A549 (cell line): ENCODE results near the gene NEK1. TPM values are rescaled to one million over a fixed set of nuclear protein-coding genes. Genes with fewer than 3 reads are reported as not detected.

Source experiments
- ATAC-seq, 2 experiments: fragments of 200-7000 bp in 1 of 2; fragments of >200 bp in 1 of 2; cut with Nextera tagmentation in 1 of 2; cut with Tn5 transposase in 1 of 2; 3 replicates each; pipeline versions ENCODE4 v1.8.0 to v1.9.1; 2018 to 2020; ENCODE audit warnings: mild to moderate bottlenecking in 1 of 2, moderate library complexity in 1 of 2
- CTCF ChIA-PET: fragments of 300-600 bp; sonication (Branson Sonifier 250); formaldehyde crosslinking; extraction: SDS; loops from one replicate; lab custom pipeline; 2021; ENCODE audit warnings: antibody characterized with exemption, inconsistent platforms; lab: Yijun Ruan, JAX
- POLR2A ChIA-PET: fragments of 350-600 bp; formaldehyde crosslinking; extraction: SDS; loops from one replicate; lab custom pipeline; 2021; ENCODE audit warnings: antibody characterized with exemption, inconsistent platforms; lab: Yijun Ruan, JAX
- DNase-seq, 2 experiments: peaks; one replicate each; pipeline versions ENCODE4 v3.0.0 to v3.0.0-alpha.2; 2011 to 2016; ENCODE audit warnings: low read depth in 1 of 2, low spot score in 1 of 2
- FAIRE-seq: peaks from 2 replicates; lab custom pipeline; 2011; peaks lifted over from hg19 to GRCh38; lab: Jason Lieb, UNC
- H3K27ac ChIP-seq, 2 experiments: fragments of >200 bp; sonication (Bioruptor Twin); formaldehyde crosslinking; 3 replicates each; pipeline ENCODE4 v1.5.1; 2016 to 2017
- H3K4me1 ChIP-seq: fragments of >200 bp; sonication (Bioruptor Twin); formaldehyde crosslinking; 3 replicates; pipeline ENCODE4 v1.6.1; 2016
- H3K4me2 ChIP-seq: fragments of >200 bp; sonication (Bioruptor Twin); formaldehyde crosslinking; 3 replicates; pipeline ENCODE4 v1.6.1; 2016
- H3K4me3 ChIP-seq: fragments of >200 bp; sonication (Bioruptor Twin); formaldehyde crosslinking; 3 replicates; pipeline ENCODE4 v1.5.1; 2016
- H3K9me3 ChIP-seq: fragments of >200 bp; sonication (Bioruptor Twin); formaldehyde crosslinking; 3 replicates; pipeline ENCODE4 v1.6.1; 2016
- ATOH8 ChIP-seq: fragments of 250-450 bp; sonication (Bioruptor Pico); IDR thresholded peaks from 2 replicates; pipeline ENCODE4 v1.5.0; 2020; ENCODE audit warnings: low read depth, mild to moderate bottlenecking, moderate library complexity
- CBX2 ChIP-seq: fragments of 200-600 bp; sonication (generic); IDR thresholded peaks from 2 replicates; pipeline ENCODE4 v1.6.1; 2016; ENCODE audit warnings: low read depth, mild to moderate bottlenecking, borderline replicate concordance
- CEBPB ChIP-seq, 2 experiments: fragments of >200 bp in 1 of 2; sonication (Bioruptor Twin) in 1 of 2; formaldehyde crosslinking in 1 of 2; IDR thresholded peaks; 2 replicates each; pipeline ENCODE4 v1.6.1; 2012 to 2016
- EHF ChIP-seq: fragments of 250-450 bp; sonication (Bioruptor Pico); IDR thresholded peaks from 2 replicates; pipeline ENCODE4 v1.5.0; 2020; ENCODE audit warnings: mild to moderate bottlenecking
- EHMT2 ChIP-seq: fragments of 200-600 bp; sonication (generic); IDR thresholded peaks from 2 replicates; pipeline ENCODE4 v1.6.1; 2016; ENCODE audit warnings: antibody characterized with exemption, low read depth, mild to moderate bottlenecking, moderate library complexity
- FOSB ChIP-seq: fragments of 250-450 bp; sonication (Bioruptor Pico); IDR thresholded peaks from 2 replicates; pipeline ENCODE4 v1.5.0; 2020; ENCODE audit warnings: mild to moderate bottlenecking, moderate library complexity
- FOSL2 ChIP-seq, 2 experiments: fragments of 450-650 bp in 1 of 2; fragments of >200 bp in 1 of 2; sonication (Bioruptor Twin) in 1 of 2; formaldehyde crosslinking; IDR thresholded peaks; 2 replicates each; pipeline versions ENCODE4 v1.5.0 to v1.6.1; 2016 to 2020; ENCODE audit warnings: mild to moderate bottlenecking in 1 of 2, moderate library complexity in 1 of 2
- GATA3 ChIP-seq: IDR thresholded peaks from 2 replicates; pipeline ENCODE4 v1.6.1; 2012; ENCODE audit warnings: borderline replicate concordance
- JUN ChIP-seq, 2 experiments: fragments of >200 bp; sonication (Bioruptor Twin); formaldehyde crosslinking; IDR thresholded peaks; 2 replicates in 1 of 2; 3 replicates in 1 of 2; pipeline ENCODE4 v1.6.1; 2016 to 2017
- KDM1A ChIP-seq: fragments of 200-600 bp; sonication (generic); IDR thresholded peaks from 2 replicates; pipeline ENCODE4 v1.6.1; 2016; ENCODE audit warnings: low read depth, mild to moderate bottlenecking
- KDM5A ChIP-seq: fragments of 200-600 bp; sonication (generic); IDR thresholded peaks from 2 replicates; pipeline ENCODE4 v1.6.1; 2016; ENCODE audit warnings: antibody characterized with exemption, mild to moderate bottlenecking
- NR3C1 ChIP-seq: fragments of >200 bp; sonication (Bioruptor Twin); formaldehyde crosslinking; IDR thresholded peaks from 3 replicates; pipeline ENCODE4 v1.6.1; 2017
- PHF8 ChIP-seq: fragments of 200-600 bp; sonication (generic); IDR thresholded peaks from 2 replicates; pipeline ENCODE4 v1.6.1; 2016; ENCODE audit warnings: low read depth, mild to moderate bottlenecking, antibody characterized with exemption, moderate library complexity, borderline replicate concordance
- RCOR1 ChIP-seq: fragments of 150-350 bp; IDR thresholded peaks from 2 replicates; pipeline ENCODE4 v1.6.1; 2014; ENCODE audit warnings: antibody characterized with exemption, low read length, low read depth
- RNF2 ChIP-seq: fragments of 200-600 bp; sonication (generic); IDR thresholded peaks from 2 replicates; pipeline ENCODE4 v1.6.1; 2016; ENCODE audit warnings: low read depth, mild to moderate bottlenecking, antibody characterized with exemption, moderate library complexity, borderline replicate concordance
- SMC3 ChIP-seq: fragments of >200 bp; sonication (Bioruptor Twin); formaldehyde crosslinking; IDR thresholded peaks from 3 replicates; pipeline ENCODE4 v1.6.1; 2018; ENCODE audit warnings: inconsistent platforms
- SREBF2 ChIP-seq: fragments of 450-650 bp; IDR thresholded peaks from 2 replicates; pipeline ENCODE4 v1.6.1; 2014; ENCODE audit warnings: mild to moderate bottlenecking, moderate library complexity
- TFCP2L1 ChIP-seq: fragments of 250-450 bp; sonication (Bioruptor Pico); IDR thresholded peaks from 2 replicates; pipeline ENCODE4 v1.5.0; 2021; ENCODE audit warnings: mild to moderate bottlenecking
- WGBS: methylation state at CpG from one replicate; pipeline ENCODE4 v1.1.6; 2017; ENCODE audit errors: missing lambda C conversion rate; 5-methylcytosine and 5-hydroxymethylcytosine counted together
- polyA plus RNA-seq, 4 experiments: library from polyadenylated mRNA; depleted of rRNA in 3 of 4; stranded (reverse); fragments of >200 nt; fragmentation: RNase III in 1 of 4; extraction: RNeasy Plus Mini Kit Qiagen cat#74134 plus additional on column Dnase treatment in 1 of 4; gene quantifications; 2 replicates in 3 of 4; 3 replicates in 1 of 4; pipeline ENCODE4 v1.2.3, GENCODE V29; 2011 to 2017
- TF ChIP-seq, protein P1 (sequence below): fragments of >200 bp; sonication (Bioruptor Twin); formaldehyde crosslinking; IDR thresholded peaks from 3 replicates; pipeline ENCODE4 v1.5.1; 2016
- TF ChIP-seq, protein P2 (sequence below): fragments of >200 bp; sonication (Bioruptor Twin); formaldehyde crosslinking; IDR thresholded peaks from 3 replicates; pipeline ENCODE4 v1.6.1; 2016
- TF ChIP-seq, protein P3 (sequence below): IDR thresholded peaks from 2 replicates; pipeline ENCODE4 v1.6.1; 2012

NEK1 gene
- polyA plus RNA-seq, 2 of the 4 experiments (the other 2 are of a cell fraction) = 3.2 to 5.8 TPM

- Histone ChIP-seq H3K4me3 (peak overlapping the region; percentile 78; the same call in 1 of the 3 replicates), H3K9me3 (no peaks in the 10 kb centered on the region), H3K27ac (no peak overlapping the region), H3K4me2 (peak overlapping the region; percentile 83), H3K4me1 (peaks cover 12% of the 10 kb centered on the region; the same call in 1 of the 3 replicates)
- ATAC-seq = no peak
- ChIA-PET CTCF (no interaction called here), POLR2A (no interaction called here)
- FAIRE-seq = no peak
- DNase-seq = no peak
- TF ChIP-seq, protein P1, sequence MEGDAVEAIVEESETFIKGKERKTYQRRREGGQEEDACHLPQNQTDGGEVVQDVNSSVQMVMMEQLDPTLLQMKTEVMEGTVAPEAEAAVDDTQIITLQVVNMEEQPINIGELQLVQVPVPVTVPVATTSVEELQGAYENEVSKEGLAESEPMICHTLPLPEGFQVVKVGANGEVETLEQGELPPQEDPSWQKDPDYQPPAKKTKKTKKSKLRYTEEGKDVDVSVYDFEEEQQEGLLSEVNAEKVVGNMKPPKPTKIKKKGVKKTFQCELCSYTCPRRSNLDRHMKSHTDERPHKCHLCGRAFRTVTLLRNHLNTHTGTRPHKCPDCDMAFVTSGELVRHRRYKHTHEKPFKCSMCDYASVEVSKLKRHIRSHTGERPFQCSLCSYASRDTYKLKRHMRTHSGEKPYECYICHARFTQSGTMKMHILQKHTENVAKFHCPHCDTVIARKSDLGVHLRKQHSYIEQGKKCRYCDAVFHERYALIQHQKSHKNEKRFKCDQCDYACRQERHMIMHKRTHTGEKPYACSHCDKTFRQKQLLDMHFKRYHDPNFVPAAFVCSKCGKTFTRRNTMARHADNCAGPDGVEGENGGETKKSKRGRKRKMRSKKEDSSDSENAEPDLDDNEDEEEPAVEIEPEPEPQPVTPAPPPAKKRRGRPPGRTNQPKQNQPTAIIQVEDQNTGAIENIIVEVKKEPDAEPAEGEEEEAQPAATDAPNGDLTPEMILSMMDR = no peak
- 63% methylated on average over 4 of the region's 4 CpGs for WGBS
Observed at GRCh38 chr4:169611157-169611556, 1.2 kb downstream of the NEK1 start.

- TF ChIP-seq RCOR1 = no peak
- no peak for TF ChIP-seq FOSB
- no peak for TF ChIP-seq CBX2
- TF ChIP-seq KDM5A = no peak
- no peak for TF ChIP-seq SREBF2
- TF ChIP-seq EHMT2 = no peak
- WGBS = 98% methylated on average over 1 of the region's 1 CpG
- Histone ChIP-seq H3K9me3 (no peaks in the 10 kb centered on the region), H3K4me1 (peaks cover 11% of the 10 kb centered on the region; the same call in 2 of the 3 replicates), H3K4me3 (no peak overlapping the region), H3K27ac (peak overlapping the region in 1 of 2 experiments; percentile 59; a peak in 2 of 6 replicates), H3K4me2 (0 out of 3 replicates have a peak overlapping the region, but pooled peaks have one; percentile 9)
- no peak for ATAC-seq
- CTCF ChIA-PET = no interaction called here
- POLR2A ChIA-PET = no interaction called here
- FAIRE-seq = no peak
- no peak for DNase-seq
Observed at GRCh38 chr4:169604903-169605331, 7.5 kb downstream of the NEK1 start.

GRCh38 chr4:169604131-169604900, 8.1 kb downstream of the NEK1 start:
- TF ChIP-seq TFCP2L1 (CRISPR knock-in tag) (no peak), FOSL2 (IDR thresholded peaks at IDR 0.05) (no peak), FOSL2 (CRISPR knock-in tag; IDR thresholded peaks at IDR 0.05) (peak; percentile 47), EHF (CRISPR knock-in tag) (no peak), EHMT2 (no peak)
- 90% methylated on average over 1 of the region's 1 CpG for WGBS
- DNase-seq (peak; percentile 5 to 23), FAIRE-seq (no peak), ATAC-seq (peak in 1 of 2 experiments; percentile 53; a peak in 2 of 6 replicates)
- H3K9me3 ChIP-seq = no peaks in the 10 kb centered on the region
- CTCF ChIA-PET = no interaction called here
- H3K4me2 ChIP-seq = 0 out of 3 replicates have a peak overlapping the region, but pooled peaks have one; percentile 9
- peaks cover 11% of the 10 kb centered on the region; the same call in 2 of the 3 replicates for H3K4me1 ChIP-seq
- POLR2A ChIA-PET = no interaction called here
- H3K4me3 ChIP-seq = no peak overlapping the region
- H3K27ac ChIP-seq = peak overlapping the region in 1 of 2 experiments; percentile 59; a peak in 2 of 6 replicates

- TF ChIP-seq NR3C1 = no peak
- TF ChIP-seq, protein P2, sequence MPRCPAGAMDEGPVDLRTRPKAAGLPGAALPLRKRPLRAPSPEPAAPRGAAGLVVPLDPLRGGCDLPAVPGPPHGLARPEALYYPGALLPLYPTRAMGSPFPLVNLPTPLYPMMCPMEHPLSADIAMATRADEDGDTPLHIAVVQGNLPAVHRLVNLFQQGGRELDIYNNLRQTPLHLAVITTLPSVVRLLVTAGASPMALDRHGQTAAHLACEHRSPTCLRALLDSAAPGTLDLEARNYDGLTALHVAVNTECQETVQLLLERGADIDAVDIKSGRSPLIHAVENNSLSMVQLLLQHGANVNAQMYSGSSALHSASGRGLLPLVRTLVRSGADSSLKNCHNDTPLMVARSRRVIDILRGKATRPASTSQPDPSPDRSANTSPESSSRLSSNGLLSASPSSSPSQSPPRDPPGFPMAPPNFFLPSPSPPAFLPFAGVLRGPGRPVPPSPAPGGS = no peak
- no peak for TF ChIP-seq CBX2
- TF ChIP-seq GATA3 = no peak
- no peak for TF ChIP-seq SREBF2
- TF ChIP-seq RNF2 = no peak
- TF ChIP-seq RCOR1 = no peak
- no peak for TF ChIP-seq ATOH8 (CRISPR knock-in tag)
- TF ChIP-seq KDM1A = no peak
- no peak for TF ChIP-seq PHF8
- TF ChIP-seq FOSB = no peak
- TF ChIP-seq JUN (IDR thresholded peaks at IDR 0.05) = no peak
- TF ChIP-seq, protein P3, sequence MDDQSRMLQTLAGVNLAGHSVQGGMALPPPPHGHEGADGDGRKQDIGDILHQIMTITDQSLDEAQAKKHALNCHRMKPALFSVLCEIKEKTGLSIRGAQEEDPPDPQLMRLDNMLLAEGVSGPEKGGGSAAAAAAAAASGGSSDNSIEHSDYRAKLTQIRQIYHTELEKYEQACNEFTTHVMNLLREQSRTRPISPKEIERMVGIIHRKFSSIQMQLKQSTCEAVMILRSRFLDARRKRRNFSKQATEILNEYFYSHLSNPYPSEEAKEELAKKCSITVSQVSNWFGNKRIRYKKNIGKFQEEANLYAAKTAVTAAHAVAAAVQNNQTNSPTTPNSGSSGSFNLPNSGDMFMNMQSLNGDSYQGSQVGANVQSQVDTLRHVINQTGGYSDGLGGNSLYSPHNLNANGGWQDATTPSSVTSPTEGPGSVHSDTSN = no peak
- no peak for TF ChIP-seq KDM5A
- TF ChIP-seq CEBPB (IDR thresholded peaks at IDR 0.05) = no peak
- TF ChIP-seq SMC3 = no peak
- TF ChIP-seq, all 56 proteins: peak for 0
- DNase-seq (no peak), ATAC-seq (no peak), FAIRE-seq (no peak)
- 88% methylated on average over 2 of the region's 2 CpGs for WGBS
- Histone ChIP-seq H3K4me1 (peaks cover 11% of the 10 kb centered on the region; the same call in 2 of the 3 replicates), H3K4me3 (no peak overlapping the region), H3K27ac (no peak overlapping the region), H3K9me3 (no peaks in the 10 kb centered on the region), H3K4me2 (no peak overlapping the region)
- ChIA-PET CTCF (no interaction called here), POLR2A (no interaction called here)
Observed at GRCh38 chr4:169603312-169603711, 9.1 kb downstream of the NEK1 start.
